Measurements from ENCODE around the gene TENM3.
"Not testable (repeated sequence)": the region's sequence is repeated elsewhere in the genome, so short reads cannot be mapped to it uniquely, and the experiment has no call there.

The TENM3 gene

DNA sequence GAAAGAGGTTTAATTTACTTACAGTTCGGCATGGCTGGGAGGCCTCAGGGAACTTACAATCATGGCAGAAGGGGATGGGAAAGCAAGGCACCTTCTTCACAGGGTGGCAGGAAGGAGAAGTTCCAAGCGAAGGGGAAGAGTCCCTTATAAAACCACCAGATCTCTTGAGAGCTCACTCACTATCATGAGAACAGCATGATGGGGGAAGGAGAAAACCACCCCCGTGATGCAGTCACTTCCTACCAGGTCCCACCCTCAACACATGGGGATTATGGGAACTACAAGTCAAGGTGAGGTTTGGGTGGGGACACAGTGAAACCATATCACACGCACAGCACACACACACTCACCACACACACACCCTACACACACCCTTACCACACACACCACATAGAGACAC is 569.7 kb downstream of the TENM3 start:
- DNase-seq (ENCODE audit: low spot score): no peak

DNA sequence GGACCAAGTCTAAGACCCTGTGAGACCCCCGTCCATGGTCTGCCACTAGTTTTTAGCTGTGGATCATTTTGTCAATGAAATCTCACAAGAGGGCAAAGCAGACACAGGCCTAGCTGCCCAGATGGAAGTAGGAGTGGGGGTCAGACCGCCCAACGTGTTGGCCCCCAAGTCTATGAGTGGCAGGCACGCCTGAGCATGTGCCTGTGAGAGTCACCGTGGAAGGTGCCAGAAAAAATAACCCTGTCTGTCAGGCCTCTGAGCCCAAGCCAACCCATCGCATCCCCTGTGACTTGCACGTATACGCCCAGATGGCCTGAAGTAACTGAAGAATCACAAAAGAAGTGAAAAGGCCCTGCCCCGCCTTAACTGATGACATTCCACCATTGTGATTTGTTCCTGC is 570.9 kb downstream of the TENM3 start:
- not testable (repeated sequence) for DNase-seq (ENCODE audit: low spot score)

DNA sequence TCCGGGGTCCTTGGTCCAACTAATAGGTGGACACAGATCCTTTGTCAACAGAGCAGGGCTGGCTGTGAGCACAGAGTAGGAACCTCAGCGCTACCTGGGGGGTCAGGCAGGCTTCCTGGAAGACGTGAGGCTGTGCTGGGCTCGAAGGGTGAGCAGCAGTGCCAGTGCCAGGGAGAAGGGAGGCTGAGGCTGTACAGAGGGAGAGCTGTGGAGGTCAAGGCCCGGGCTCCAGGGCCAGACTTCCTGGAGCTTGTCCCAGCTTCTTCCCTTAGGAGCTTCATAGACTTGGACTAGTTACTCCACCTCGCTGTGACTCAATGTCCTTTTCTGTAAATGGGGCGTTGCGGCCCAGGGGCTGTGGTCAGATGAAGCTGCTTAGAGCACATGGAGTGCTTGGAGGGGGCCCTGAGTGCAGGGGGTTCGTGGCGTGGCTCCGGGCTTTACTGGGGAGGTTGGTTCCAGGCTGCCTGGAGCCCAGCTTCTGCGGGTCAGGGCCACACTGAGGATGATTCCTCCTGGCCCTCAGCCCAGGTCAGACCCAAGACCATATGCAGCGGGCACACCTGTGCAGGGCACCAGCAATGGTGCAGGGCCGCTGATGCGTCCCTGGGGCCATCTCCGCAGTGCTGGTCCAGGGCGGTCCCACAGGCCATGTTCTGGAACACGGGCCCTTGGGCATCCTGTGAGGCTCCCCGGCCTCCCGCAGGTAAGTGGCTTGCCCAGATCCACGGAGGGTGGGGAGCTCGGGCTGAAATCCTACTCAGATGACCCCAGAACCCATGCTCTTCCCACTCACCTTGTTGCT is 575.9 kb downstream of the TENM3 start:
- no peak for DNase-seq (ENCODE audit: low spot score)

DNA sequence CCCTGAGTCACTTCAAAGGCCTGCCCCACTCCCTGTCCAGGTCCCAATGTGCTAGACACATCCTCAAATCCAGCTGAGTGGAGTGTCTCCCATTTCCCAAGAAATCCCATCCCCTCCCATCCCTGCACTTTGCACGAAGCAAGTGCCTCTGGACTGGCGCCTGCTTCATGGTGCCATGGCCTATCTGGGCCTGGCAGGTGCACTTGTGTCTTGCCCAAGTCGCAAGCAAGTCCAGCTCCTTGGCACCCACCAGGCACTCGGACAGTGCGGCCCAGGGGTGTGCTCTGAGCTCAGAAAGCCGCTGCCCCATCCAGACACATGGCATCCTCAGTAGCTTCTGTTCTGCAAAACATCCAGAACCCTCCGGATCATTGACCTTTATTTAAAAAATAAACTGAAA is 576.5 kb downstream of the TENM3 start:
- no peak for DNase-seq (ENCODE audit: low spot score)

DNA sequence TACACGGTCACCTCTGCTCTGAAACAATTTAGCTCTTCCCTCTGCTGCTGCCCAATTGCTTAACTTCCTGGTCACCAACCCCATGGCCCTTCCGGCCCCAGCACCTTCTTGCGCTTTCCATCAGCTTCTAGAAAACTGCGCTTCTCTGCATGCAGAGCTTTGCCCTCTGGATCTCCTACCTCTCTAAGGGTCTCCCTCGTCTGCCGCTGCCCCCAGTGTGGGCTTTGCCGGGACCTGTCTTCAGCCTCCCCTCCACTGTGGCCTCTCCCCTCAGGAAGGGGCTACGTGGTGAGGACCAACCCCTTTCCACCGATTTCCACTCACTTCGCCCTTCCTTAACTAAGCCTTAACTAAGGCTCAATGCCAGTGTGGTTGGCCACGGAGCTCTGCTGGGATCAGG is 579.4 kb downstream of the TENM3 start:
- no peak for DNase-seq (ENCODE audit: low spot score)

DNA sequence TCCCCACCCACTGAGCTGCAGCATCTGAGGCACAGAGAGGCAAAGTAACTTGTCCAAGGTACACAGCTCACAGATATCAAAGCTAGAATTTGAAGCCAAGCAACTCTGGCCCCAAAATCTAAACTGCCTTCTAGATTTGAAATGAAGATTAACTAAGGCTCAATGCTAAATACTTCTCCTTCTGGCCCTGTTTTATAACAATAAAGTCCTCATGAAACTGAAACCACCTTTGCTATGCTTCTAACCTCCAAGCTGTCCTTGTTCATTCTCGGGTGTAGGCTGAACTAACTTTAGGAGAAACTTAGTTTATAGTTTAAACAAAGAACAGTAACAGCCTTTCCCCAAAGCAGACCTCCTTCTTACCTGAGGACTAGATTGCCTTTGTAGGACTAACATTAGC is 580.4 kb downstream of the TENM3 start:
- DNase-seq (ENCODE audit: low spot score): no peak

DNA sequence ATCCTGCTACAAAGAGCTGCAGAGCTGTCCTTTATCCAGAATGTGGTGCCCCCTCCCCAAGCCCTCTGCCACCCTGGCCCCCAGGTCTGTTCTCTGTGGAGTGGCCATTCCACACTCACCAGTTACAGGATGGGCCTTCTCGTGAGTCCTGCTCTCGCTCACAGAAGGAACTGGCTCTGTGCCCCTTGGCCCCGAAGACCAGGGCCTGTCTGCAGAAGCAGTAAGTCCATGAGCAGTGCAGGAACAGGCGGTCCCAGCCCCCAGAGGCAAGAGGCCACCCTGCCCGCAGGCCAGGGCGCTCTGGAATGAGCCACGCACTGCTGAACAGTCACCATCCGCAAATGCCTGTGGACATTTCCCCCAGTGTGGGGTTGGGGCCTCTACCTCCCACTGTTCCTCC is 581.8 kb downstream of the TENM3 start:
- no peak for DNase-seq (ENCODE audit: low spot score)

DNA sequence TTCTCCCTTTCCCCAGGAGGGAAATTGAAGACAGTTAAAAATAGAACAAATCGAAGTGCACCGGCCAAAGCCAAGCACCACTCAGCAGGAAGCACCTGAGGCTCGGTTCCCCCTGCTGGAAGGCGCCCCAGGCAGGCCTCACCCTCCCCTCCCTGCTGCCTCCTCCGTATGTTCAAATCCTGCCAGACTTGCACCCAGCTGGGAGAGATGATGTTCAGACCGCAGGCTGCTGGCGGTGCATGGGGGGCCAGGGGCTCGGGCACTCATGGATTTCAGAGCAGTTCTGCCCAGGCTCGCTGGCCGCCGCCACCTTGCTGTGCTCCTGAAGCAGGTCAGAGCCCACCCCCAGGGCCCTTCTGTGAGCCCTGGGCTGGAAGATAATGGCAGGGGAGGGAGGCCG is 582.6 kb downstream of the TENM3 start:
- no peak for DNase-seq (ENCODE audit: low spot score)

DNA sequence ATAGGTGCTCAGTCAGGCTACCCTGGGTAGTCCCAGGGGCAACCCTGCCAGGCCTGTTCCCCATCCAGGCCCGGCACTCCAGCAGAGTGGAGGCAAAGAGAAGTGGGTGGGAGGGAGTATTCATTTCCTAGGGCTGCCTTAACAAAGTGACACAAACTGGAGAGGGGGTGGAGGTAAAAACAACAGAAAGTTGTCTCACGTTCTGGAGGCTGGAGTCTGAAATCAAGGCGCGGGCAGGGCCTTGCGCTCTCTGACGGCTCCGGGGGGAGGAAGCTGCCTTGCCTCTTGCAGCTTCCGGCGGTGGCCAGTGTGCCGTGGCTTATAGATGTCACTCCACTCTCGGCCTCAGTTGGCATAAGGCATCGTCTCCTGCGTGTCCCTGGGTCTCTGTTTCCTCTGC is 583.2 kb downstream of the TENM3 start:
- DNase-seq (ENCODE audit: low spot score): no peak

DNA sequence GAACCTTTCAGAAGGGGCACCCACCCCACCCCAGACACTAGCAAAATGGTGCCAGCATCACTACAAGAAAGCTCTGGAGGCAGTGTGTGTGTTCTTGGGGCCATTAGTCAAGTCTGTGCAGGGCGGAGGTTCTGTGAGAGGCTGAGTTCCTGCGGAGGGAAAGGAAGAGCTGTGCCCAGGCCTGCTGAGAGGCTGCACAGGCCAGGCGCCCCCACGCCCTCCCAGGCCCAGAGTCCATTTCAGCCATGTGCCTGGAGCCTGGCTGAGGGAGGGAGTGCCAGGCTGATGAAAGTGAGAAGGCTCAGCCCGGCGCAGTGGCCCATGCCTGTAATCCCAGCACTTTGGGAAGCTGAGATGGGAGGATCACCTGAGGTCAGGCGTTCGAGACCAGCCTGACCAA is 584.0 kb downstream of the TENM3 start:
- no peak for DNase-seq (ENCODE audit: low spot score)

DNA sequence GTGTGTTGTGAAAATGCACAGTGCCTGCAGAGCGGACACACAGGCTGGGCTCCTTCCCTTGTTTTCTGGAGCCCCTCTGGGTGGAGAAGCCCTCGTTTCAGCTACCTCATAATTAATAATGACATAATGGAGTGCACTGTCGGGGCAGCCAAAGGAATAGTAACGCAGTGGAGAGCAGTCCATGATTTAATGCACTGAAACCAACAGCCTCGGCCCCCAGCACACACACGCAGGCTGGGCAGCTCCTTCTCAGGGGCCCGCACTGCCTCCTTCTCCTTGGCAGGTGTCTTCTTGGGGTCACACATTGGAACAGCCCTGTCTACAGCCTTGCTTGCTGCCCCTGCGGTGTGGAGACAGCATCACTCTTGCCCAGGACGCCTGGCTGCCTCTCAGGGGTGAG is 584.8 kb downstream of the TENM3 start:
- DNase-seq (ENCODE audit: low spot score): no peak

DNA sequence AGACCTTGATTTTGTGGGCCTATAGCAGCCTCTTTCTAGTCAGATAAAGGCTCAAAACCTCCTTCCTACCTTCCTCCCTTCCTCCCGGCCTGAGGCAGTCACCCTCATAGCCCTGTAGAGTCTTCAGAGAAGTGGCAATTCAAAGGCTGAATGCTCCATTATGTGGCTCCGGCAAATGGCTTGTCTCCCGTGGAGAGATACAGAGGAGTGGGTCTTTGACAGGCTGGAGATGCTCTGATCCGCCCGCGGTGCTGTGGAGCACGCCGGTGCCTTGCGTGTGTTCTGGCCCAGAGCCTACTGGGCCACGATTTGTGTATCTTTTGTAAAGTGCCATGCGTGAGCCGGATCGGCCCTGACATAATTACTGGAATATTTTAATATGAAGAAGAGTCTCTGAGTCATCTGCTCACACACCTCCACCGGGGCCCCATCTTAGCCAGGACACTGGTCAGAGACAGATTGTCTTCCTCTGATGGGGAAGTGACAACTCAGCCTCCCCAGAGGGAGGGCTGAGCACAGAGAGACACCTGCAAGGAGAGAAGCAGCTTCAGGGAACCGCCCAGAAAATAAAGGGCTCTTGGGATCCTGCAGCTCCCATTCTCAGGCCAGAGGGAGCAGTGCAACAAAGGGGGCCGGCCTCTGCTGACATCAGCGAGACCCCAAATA is 585.3 kb downstream of the TENM3 start:
- no peak for DNase-seq (ENCODE audit: low spot score)

DNA sequence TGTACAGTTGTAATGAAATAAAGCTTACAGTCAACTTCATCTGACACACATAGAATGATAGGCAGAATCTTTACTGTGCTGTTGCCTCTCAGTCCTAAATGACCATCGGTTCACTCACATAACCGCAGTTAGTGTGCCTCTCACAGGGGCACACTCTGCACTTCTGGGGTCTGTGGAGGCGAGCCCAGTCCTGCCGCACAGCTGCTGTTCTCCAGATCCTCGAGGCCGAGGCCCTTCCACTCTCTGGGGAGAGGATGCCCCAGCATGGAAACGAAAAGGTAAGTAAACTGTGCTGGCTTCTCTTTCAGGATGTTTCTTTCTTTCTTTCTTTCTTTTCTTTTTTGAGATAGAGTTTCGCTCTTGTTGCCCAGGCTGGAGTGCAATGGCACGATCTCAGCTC is 586.0 kb downstream of the TENM3 start:
- DNase-seq (ENCODE audit: low spot score): no peak

DNA sequence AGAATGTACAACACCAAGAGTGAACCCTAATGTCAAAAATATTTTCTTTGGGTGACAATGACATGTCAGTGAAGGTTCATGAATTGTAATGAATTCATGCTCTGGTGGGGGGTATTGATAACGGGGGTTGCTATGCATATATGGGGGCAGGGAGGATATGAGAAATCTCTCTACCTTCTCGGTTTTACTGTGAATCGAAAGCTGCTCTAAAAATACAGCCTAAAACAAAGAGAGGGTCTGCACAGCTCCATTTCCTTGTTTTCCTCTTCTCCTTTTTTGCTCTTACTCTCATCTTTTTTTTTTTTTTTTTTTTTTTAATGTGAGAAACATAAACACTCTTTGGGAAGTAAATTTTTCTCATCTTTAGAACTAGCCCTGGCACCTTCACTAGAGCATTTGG is 588.2 kb downstream of the TENM3 start:
- DNase-seq (ENCODE audit: low spot score): no peak

DNA sequence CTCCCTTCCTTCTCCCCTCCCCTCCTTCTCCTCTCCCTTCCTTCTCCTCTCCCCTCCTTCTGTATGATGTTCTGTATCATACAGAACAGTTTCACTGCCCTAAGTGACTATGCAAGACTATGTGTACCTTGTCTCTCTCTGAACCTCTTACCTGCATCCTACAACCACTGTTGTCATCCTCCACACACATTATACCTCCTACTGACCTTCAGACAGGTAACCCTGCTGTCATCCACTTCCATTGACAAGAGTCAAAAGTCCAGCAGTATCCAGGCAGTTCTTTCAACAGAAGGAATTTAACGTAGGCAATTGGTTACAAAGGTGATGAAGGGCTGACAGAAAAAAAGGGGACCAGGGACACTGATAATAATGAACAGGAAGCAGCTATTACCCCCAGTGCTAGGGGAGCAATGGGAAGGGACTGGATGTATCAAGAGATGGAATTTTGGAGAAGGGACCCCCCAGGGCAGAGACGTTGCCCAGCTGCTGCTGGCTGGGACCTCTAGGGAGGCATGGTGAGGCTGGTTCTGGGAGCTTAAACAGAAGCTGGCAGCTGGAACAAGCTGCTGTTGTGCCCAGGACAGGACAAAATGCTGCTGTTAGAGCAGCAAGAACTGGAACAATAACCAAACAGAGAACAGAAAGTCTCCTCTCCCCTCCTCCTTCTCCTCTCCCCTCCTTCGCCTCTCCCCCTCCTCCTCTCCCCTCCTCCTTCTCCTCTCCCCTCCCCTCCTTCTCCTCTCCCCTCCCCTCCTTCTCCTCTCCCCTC is 589.3 kb downstream of the TENM3 start:
- DNase-seq (ENCODE audit: low spot score): no peak

DNA sequence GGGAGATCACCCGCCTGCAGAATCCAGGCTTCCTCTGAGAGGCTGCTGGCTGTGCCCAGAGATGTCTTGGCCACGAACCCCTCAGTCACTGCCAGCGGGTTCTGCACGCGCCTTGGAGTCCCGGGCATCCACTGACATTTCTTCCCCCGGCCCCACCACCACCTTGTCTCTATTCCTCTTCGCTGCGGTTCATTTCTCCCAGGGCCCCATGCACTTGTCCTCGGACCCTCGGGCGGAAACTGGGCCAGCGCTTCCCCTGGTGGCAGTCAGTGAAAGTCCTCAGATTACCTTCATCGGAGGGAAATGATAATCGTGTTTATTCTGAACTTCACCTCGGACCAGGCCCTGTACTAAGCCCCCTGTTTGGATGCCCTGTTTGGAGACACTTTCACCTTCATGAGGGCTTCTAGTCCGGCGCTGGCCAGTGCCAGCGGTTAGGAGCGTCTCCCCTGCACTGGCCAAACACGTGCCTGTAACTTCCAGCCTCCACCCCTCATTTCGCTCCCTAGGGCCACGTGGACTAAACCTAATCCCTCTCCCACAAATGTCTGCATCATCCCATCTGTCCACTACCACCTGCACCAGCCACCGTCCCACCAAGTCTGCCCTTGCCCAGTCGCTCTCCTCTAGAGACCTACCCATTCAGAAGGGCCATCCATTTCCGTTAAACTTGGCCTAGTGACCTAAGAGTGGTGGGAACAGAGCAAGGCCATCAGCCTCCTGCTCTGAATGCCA is 592.0 kb downstream of the TENM3 start:
- DNase-seq (ENCODE audit: low spot score): no peak

DNA sequence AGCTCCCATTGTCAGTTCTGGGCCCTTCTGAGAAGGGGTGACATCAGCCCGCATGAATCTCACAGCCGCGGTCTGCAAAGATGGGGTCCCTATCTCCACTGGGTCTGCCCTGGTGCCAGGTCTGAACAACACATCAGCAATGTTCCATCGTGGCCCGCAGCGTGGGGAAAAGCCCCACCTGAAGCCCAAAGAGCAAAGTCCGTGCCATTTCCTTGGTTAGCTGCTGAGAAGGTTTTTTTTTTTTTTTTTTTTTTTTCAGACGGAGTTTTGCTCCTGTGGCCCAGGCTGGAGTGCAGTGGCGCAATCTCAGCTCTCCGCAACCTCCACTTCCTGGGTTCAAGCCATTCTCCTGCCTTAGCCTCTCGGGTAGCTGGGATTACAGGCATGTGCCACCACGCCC is 594.6 kb downstream of the TENM3 start:
- DNase-seq (ENCODE audit: low spot score): no peak

DNA sequence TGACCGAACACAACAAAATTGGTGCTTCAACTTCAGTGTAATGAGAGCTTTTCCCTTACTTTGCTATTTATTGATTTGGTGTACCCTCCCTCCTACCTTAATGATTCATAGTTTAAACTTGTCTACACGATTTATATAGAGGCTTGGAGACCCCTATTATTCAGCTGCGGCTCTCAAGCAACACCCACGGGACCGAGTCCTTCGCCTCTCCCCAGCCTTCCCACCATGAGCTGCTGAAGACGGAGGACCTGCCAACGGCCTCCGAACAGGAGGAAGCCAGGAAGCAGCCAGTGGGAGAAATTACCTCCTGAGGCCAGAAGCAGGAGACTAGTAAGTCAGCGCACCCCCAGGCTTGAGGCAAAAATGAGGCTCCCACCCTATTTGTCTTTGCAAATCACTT is 595.3 kb downstream of the TENM3 start:
- no peak for DNase-seq (ENCODE audit: low spot score)

DNA sequence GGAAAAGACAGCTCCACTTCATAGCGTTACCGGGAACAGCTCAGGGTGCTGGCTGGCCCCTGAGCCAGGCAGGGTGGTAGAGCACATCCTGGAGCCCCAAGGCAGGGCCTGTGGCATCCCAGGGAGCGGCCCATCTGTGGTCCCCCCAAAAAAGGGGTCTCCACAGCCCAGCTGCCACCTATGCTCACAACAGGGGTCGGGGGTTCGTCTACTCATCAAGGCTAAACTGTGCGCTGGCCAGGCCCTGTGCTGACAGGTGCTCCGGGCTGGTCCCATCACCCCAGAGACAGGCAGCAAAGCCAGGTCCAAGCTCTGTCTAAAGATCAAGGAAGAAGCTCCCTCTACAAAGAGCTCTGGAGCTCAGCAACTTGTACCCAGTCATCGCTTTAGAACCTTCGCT is 596.1 kb downstream of the TENM3 start:
- DNase-seq (ENCODE audit: low spot score): no peak

DNA sequence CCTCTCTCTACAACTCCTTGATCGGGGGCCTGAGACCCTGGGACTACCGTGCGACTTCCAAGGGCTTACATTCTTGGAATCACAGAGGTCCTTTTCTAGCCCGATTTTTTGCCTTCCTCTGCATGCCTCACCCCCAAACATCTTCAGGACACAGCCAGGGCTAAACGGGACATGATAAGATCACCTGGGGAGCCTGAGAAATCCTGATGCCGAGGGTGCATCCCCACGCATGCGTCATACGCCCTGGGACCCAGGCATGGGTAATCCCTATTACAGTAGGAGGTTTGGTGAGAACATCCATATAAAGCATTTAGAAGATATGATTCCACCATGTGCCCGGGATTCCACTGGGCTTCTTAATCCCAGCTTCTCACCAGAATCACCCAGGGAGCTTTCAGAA is 596.9 kb downstream of the TENM3 start:
- DNase-seq (ENCODE audit: low spot score): no peak

DNA sequence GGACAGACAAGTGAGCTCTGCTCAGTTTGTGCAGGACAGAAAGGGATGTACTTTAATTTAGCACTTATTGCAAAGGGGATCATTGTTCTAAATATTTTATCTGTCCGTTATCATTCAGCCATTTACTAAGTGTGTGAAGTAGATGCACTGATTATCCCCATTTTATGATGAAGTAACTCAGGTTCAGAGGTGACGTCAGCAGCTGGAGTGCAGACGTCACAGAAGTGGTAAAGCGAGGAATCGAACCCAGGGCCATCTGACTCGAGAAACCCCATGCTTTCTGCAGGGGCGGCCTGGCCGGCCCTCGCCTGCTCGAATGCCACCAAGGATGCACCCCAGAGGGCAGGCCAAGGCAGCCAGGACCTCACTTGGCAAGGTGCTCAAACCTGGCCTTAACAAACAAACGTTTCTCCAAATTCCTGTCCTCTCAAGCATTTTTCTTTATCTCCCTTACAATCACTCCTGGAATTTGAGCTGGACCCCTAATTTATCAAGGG is 599.0 kb downstream of the TENM3 start:
- DNase-seq (ENCODE audit: low spot score): no peak

DNA sequence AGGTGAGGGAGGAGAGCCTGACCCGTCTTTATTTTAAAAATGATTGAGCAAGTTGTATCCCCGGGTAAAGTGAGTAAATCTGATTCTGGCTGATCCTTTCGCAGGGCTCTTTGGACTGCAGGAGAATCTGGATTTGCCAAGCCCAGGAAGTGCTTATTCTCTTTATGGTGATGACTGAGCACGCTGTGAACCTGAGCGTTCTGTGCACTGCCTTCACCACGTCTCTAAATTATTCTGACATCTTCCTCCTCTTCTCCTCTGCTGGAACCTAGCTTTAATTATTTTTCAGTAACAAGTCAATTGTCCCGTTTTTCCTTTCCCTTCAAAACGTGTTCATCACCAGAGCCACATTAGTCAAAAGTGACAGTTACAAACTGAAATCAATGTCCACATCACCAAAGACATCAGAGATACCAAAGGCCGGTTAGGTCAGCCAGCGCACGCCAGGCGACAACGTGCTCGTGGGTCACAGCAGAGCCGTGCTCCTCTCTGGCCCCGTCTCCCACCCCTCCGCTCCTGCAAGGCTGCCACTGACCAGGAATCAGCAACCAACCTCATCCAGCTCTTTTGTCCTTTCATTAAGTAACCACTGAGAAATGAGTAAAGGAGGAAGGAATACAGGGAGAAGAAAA is 599.7 kb downstream of the TENM3 start:
- DNase-seq (ENCODE audit: low spot score): no peak

Data from activated CD4-positive, alpha-beta T cell treated with anti-CD3 and anti-CD28 coated beads, Interleukin-2, Interleukin-4, amounts not matched to agents 100 ng/mL and 50 ng/mL, durations not matched to agents 16 hours and 8 hours (primary cell).